AG09319 (cell line): ENCODE data around the gene NCK1.

ENCODE experiments used
- DNase-seq: peaks from one replicate; pipeline ENCODE4 v3.0.0-alpha.2; 2010; ENCODE audit warnings: low read depth; ENCODE audit errors: extremely low read depth
- CTCF ChIP-seq: IDR thresholded peaks from 2 replicates; pipeline ENCODE4 v1.5.1; 2011; ENCODE audit warnings: low read depth, mild to moderate bottlenecking, inconsistent platforms, low read length, moderate library complexity

The NCK1 gene

GRCh38 chr3:136840252-136840651, 21.8 kb upstream of the NCK1 start:
- no peak for TF ChIP-seq CTCF
- no peak for DNase-seq

GRCh38 chr3:136842294-136842693, 19.7 kb upstream of the NCK1 start:
- TF ChIP-seq CTCF: no peak

GRCh38 chr3:136844724-136845123, 17.3 kb upstream of the NCK1 start:
- TF ChIP-seq CTCF: no peak
- no peak for DNase-seq

More at GRCh38 chr3:136842294-136842693, 19.7 kb upstream of the NCK1 start:
- no peak for DNase-seq

- TF ChIP-seq CTCF: no peak
- DNase-seq: no peak
These were observed 9.8 kb upstream of the NCK1 start for GRCh38 chr3:136852180-136852579.

- TF ChIP-seq CTCF: no peak
- no peak for DNase-seq
These were observed 5.3 kb upstream of the NCK1 start for GRCh38 chr3:136856665-136857064.

GRCh38 chr3:136858381-136858780, 3.6 kb upstream of the NCK1 start:
- DNase-seq: no peak
- TF ChIP-seq CTCF: no peak

GRCh38 chr3:136860541-136860940, 1.5 kb upstream of the NCK1 start:
- DNase-seq: no peak
- TF ChIP-seq CTCF: no peak
